GM19328 (cell line): Measurements from ENCODE around the gene LCK.
A peak's percentile ranks its signal among the peaks of the same experiment; 100 is the strongest.
"Not testable (repeated sequence)": the region's sequence is repeated elsewhere in the genome, so short reads cannot be mapped to it uniquely, and the experiment has no call there.

Source experiments
- ATAC-seq: cut with Tn5 transposase; IDR thresholded peaks from one replicate; pipeline ENCODE4 v1.9.1; 2021; ENCODE audit warnings: mild to moderate bottlenecking, moderate library complexity; ENCODE audit not compliant: unreplicated experiment

The LCK gene

DNA sequence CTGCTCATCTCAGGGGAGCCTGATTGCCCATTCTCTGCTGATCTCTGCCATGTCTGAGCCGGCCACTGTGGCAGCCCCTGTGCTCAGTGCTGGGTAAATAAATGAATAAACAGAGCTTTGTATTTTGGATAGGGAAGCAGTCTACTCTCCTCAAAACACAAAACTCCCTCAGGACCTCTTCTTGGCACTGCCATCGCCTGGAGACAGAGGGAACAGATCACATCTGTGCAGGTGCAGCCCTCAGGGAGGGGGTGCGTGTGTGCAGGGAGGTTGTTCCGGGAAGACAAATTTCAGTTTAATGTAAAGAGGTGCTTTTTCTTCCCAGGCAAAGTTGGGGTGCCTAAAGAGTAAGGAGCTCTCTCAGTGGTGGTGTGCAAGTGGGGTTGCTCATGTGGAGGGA, 11.7 kb upstream of the LCK start:
- no peak for ATAC-seq

DNA sequence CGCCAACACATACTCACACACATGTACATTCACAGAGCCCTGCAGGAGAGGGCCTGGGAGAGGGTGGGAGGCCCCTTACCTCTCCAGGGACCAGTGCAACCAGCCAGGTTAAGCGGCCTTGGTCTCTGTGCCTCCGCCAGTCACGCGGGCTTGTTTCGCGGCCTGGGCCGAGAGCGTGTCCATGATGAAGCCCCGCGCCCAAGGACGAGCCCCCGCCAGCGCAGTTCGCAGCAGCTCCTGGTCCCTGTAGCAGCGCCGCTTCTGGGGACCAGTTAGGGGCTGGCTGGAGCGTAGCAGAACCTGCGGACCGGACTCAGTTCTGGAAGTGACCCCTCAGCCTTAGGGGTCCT, 11.3 kb upstream of the LCK start:
- ATAC-seq: no peak

DNA sequence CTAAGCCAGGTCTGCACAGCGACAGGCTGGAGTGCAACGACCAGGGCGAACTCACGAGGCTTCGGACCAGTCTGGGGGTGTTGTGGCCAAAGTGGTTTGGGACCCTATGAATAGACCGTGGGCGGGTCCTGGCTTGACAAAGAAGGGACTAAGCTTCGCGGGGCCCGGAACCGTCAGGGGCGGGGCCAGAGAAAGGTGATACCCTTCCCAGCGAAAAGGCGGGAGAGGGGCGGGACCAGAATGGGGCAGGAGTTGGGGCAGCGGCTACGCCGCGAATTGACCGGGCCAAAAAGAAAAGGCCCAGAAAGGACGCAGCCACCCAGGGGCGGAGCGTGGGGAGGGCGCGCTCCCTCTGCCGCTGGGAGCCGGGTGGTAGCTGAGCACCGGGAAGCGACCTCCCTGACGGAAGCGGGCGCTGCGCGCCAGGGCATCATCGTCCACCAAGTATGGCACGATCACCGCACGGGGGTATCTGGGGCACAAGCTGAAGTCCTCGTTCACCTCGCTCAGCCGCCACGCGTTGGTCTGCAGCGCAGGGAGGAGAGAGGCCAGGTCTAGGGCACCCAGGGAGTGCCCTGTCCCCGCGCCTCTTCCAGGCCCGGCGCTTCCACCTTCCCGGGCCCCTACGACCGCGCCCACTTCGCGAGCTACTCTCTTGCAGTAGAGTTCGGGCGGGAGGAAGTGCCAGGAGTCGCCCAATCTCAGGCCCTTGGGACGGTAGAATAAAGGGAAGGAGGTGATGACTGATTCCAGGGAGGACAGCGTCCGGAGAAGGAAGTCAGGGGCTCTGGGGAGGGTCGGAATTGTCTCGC, 10.7 kb upstream of the LCK start:
- ATAC-seq: no peak

DNA sequence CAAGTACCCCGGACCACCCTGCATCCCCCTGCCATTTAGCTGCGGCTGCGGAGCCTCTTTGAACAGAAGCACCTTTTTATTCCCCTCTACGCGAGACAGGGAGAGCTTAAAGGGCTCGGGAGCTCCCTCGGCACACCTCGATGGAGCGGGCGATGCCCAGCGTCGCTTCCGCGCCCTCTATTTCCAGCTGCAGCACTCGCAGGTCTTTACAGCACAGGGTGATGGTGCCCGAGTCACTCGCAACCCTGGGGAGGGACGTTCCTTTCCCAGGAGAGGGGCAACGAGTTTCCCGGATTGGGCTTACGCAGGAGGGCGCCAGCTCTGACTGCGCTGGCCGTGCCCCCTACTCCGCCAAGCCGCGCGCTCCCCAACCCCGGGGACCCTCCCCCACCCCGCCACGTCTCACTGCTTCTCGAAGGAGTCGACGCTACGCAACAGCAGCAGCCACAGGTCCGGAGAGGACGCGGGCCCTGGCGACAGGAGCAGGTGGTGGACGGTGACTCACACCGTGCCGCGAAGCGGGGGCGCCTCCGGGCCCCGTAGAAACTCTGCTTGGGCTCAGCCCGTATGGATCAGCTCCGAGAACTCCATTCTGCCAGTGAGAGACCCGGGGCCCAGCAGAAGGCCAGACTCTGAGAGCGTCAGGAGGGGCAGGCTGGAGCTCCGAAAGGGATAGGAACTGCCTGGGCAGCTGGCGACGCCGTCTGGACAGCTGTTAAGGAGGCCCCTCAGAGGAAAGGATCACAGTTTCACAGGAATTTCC, 9.9 kb upstream of the LCK start:
- no peak for ATAC-seq

DNA sequence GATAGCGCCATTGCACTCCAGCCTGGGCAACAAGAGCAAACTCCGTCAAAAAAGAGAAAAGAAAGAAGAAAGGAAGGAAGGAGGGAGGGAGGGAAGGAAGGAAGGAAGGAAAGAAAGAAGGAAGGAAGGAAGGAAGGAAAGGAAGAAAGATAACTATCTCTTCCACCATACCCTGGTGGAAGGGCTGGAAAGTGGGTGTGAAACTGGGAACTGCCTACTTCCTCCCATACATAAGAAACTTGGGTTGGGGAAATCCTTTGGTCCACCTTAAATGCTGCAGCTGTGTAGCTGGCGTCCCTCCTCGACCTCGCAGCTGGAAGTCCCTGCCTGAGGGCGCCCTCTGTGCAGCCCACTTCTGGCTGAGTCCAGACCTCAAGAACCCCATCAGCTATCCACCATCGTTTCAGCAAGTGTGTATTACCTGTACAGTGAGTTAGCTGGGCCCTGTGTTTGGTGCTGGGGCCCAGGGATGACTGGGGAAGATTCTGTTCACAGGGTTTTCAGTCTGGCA, 8.7 kb upstream of the LCK start:
- no peak for ATAC-seq

DNA sequence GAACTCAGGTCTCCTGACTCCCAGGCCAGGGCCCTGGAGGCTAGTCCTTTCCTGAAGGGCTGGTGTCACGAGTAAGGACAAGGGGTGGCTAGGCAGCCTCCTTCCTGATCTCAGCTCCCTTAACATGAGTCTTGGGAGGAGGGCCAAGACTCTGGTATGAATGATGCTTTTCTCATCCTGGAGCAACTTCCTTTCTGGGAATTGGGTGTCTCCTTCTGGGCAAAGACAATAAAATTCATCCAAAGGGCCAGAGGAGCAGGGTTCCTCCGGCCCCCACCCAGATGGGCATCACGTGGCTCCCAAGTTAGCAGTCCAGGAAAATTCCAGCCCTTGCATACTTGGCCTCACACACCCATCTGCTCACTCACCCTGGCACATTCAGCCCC, 4.2 kb upstream of the LCK start, which contains the start of gene FAM167B:
TSS of gene FAM167B (plus strand) at position 335 of the 386 bp plus-strand sequence. CDS start 200 bp downstream, outside the sequence.
- ATAC-seq: no peak

DNA sequence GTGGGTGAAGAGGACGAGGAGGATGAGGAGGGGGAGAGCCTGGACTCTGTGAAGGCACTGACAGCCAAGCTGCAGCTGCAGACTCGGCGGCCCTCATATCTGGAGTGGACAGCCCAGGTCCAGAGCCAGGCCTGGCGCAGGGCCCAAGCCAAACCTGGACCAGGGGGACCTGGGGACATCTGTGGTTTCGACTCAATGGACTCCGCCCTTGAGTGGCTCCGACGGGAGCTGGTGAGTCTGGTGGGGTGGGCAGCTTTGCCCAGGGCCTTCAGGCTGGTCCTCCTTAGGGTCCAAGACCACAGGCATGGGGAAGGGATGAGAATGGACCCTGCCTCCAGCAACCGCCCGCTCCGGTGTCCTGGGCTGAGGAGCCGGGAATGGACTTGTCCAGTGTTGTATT, 3.6 kb upstream of the LCK start:
- no peak for ATAC-seq

DNA sequence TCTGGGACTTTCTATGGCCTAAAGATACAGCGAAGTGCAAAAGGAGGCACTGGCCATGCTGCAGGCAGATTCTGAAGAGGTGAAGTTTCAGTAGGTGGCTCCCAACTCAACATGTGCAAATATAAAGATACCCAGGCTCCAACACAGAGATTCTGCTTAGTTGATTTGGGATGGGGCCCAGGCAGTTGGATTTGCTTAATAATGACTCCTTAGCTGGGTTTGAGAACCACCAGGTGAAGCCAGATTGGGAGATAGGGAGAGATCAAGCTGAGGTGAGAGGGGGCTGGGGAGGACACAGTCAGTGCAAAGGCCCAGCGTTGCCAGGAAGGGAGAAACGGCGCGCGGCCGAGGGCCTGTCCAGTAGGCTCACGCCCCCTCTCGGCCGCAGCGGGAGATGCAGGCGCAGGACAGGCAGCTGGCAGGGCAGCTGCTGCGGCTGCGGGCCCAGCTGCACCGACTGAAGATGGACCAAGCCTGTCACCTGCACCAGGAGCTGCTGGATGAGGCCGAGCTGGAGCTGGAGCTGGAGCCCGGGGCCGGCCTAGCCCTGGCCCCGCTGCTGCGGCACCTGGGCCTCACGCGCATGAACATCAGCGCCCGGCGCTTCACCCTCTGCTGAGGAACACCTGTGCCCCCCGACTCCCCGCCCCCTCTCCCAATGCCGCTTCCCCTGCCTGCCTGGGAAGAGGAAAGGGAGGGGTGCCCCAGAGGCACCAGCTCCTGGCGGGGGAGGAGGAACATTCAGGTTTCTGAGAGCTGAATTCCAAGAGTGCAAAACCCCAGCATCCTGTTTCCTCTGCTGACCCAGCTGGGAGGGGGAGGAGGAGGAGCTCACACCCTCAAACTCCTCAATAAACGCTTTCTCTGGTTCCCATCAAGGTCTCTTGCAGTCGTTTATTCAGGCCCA, 2.8 kb upstream of the LCK start:
- ATAC-seq: peak; percentile 37

DNA sequence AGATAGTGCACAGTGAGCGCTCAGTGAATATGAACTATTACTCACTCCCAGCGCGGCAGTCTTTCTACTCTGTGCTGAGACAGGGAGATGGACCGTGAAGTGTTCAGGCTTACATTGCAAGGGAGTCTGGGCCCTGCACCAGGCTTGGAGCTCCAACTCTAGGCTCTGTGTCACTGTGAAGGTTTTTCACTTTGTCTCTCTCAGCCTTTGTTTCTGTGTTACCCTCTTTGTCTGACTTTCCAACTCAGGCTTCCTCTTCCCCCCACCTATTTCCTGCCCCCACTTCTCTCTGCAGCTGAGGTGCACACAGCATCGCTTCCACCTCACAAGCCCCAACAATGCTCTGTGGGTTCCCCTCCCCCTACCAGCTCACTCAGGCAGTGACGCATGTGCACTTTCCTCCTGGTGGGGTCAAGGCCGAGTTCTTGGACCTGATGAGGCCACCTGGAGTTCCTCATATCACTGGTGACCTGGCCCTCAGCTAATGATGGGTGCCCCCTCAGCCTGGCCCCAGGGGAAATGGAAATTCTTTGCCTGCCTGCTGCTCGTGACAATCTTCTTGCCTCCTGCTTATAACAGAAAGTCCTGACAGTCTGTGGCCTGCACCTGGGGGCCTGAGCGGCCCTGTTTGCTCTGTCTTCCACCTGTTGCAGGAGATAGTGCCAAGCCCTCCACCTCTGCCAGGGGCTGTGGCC, 1.1 kb upstream of the LCK start:
- ATAC-seq: peak; percentile 46

DNA sequence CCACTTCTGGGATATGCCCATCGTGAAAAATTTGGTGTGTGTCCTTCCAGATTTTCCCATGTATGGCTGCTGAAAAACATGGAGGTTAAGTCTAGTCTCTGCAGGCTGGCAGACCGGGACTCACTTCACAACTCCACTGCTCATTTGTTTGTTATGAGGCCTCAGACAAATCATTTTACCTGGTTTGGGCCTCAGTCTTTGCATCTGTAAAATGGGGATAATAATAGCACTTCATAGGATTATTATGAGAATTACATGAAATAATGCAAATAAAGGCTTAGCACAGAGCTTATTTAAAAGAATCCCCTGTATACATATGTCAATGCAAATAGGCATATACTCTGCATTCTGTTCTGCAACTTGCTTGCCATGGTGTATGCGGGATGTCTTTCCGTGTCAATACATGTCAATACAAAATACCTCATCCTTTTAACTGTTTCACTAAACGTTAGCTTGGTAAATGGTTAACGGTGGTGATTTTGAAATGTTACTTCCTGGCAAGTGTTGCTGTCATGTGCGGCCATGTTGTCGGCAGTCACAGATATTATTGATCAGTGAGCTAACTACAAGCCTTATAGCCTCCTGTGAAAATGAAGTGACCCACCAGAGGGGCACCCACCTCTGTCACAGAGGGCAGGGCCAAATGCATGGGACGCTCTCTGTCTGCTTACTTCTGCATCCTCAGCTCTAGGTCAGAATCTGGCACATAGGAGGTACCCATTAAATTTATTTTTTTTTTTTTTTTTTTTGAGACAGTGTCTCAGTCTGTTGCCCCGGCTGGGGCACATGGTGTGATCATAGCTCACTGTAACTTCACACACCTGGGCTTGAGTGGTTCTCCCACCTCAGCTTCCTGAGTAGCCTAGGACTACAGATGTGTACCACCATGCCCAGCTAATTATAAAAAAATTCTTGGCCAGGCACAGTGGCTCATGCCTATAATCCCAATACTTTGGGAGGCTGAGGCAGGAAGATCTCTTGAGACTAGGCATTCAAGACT, 4.3 kb downstream of the LCK start:
- ATAC-seq: no peak

DNA sequence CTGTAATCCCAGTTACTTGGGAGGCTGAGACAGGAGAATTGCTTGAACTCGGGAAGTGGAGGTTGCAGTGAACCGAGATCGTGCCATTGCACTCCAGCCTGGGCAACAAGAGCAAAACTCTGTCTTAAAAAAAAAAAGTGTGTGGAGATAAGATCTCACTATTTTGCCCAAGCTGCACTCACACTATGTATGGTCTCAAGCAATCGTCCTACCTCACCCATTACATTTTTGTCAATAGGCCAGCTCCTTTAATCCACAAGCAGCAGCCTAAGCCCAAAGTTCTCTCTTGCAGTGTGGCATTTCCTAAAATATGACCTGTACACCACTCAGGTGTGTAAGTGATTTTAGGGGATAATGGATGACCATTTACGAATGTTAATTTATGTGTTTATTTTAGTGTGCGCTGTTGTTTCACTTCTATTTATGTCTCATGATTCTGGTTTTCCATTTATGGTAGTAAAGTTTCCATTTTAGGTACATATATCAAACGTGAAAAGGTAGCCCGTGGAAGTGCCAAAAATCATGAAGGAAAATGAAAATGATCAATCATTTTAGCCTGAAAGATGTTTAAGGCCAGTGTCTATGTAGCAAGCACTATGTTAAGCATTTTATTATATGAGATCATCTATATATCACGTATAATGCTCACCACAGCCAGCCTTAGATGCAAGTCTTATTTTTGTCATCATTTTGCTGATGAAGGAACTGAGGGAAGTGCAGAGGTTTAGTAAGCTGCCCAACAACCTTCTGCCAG, 5.6 kb downstream of the LCK start:
- no peak for ATAC-seq

DNA sequence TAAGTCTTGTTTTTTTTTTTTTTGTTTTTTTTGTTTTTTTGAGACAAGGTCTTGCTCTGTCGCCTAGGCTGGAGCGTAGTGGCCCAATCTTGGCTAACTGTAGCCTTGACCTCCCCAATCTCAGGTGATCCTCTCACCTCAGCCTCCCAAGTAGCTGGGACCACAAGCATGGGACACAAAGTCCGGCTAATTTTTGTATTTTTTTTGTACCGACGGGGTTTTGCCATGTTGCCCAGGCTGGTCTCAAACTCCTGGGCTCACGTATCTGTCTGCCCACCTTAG, 6.1 kb downstream of the LCK start:
- ATAC-seq: no peak

DNA sequence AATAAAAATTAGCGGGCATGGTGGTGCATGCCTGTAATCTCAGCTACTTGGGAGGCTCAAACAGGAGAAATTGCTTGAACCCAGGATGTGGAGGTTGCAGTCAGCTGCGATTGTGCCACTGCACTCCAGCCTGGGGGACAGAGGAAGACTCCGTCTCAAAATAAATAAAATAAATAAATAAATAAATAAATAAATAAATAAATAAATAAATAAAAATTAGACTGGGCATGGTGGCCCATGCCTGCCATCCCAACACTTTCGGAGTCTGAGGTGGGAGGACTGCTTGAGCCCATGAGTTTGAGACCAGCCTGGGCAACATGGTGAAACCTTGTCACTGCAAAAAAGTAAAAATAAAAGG, 12.2 kb downstream of the LCK start:
- not testable (repeated sequence) for ATAC-seq

DNA sequence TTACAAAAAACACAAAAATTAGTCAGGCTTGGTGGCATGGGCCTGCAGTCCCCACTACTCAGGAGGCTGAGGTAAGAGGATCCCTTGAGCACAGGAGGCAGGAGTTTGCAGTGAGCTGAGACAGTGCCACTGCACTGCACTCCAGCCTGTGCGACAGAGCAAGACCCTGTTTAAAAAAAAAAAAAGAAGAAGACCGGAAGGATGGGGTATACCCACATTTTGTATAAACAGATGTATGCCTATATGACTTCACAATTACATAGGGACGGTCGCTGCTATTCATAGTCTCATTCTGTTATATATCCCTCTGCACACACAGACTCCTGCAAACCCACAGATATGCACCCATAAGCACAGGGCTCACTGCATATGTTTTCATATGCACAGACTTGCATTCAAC, 12.7 kb downstream of the LCK start:
- ATAC-seq: no peak

DNA sequence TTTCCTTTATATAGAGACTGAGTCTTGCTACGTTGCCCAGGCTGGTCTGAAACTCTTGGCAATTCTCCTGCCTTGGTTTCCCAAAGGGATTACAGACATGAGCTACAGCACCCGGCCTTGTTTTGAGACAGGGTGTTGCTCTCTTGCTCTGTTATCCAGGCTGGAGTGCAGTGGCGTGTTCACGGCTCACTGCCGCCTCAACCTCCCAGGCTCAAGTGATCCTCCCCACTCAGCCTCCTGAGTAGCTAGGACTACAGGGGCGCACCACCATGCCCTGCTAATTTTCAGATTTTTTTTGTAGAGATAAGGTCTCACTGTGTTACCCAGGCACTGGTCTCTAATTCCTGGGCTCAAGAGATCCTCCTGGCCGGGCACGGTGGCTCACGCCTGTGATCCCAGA, 14.8 kb downstream of the LCK start:
- ATAC-seq: no peak

DNA sequence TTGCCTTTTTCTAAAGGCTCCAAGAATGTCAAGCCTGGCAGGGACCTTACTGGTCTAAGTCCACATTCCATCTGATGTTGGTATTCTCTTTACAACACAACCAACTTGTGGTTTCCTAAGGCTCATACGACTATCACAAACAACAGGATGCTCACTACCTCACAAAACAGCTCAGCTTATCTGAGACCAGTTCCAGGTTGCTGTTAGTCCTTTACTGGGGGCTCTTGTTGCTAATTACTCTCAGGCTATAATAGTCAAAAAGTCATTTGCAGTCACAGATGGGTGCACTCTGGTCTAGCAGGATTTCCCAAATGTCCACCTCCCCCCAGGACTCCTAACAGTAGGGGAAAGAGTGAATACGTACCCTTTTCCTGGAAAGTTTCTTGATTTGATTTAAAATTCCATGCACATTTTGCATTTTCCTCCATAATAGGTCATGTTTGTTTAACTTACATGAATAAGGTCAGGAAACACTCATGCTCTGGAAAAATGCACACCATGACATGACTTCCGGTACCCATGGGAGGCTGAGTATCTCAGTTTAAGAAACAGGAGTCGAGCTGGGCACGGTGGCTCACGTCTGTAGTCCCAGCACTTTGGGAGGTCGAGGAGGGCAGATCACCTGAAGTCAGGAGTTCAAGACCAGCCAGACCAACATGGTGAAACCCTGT, 16.0 kb downstream of the LCK start:
- no peak for ATAC-seq

DNA sequence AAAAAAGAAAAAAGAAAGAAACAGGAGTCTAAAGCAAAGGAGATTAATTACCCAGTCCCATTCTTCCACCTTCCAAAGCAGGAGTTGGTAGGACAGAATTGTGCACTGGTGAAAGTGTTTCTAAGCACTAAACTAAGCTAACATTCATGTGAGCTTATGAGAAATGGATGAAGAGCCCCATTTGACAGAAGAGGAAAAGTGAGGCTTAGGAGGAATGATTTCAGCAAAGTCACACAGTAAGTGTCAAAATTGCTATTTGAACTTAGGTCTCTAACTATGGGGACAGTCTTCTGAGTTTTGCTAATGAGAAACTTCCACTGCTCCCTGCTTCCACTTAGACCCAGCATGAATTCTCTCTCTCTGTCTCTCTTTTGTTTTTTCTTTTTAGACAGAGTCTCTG, 18.7 kb downstream of the LCK start:
- no peak for ATAC-seq
